ENCODE results near the gene SLC41A2.

DNA sequence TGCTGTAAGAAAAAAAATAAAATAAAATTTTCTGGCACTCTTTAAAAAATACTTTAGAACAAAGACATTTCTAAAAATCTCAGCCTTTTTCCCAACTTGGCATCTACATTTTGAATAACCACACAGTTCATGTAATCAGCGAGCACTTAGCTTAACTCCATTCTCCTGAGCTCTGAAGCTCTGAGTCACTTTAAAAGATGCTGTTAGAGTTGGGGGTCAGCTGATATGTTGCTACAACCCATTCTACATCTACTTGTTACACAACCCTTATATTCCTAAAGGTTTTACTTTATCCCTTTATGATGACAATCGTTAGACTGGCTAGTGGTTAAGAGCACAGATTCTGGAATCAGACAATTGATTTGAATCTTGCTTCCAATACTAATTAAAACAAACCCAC, 48.3 kb downstream of the SLC41A2 start:
- TF ChIP-seq, protein P1, sequence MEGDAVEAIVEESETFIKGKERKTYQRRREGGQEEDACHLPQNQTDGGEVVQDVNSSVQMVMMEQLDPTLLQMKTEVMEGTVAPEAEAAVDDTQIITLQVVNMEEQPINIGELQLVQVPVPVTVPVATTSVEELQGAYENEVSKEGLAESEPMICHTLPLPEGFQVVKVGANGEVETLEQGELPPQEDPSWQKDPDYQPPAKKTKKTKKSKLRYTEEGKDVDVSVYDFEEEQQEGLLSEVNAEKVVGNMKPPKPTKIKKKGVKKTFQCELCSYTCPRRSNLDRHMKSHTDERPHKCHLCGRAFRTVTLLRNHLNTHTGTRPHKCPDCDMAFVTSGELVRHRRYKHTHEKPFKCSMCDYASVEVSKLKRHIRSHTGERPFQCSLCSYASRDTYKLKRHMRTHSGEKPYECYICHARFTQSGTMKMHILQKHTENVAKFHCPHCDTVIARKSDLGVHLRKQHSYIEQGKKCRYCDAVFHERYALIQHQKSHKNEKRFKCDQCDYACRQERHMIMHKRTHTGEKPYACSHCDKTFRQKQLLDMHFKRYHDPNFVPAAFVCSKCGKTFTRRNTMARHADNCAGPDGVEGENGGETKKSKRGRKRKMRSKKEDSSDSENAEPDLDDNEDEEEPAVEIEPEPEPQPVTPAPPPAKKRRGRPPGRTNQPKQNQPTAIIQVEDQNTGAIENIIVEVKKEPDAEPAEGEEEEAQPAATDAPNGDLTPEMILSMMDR (IDR thresholded peaks at IDR 0.05; ENCODE audit: low read depth, low read length, missing input control), result no peak
- TF ChIP-seq FOXA1 (IDR thresholded peaks at IDR 0.05) (no peak), YY1 (IDR thresholded peaks at IDR 0.05) (no peak), TAF1 (conservative IDR thresholded peaks at IDR 0.05) (no peak), JUND (IDR thresholded peaks at IDR 0.05) (no peak), RAD21 (IDR thresholded peaks at IDR 0.05) (no peak), EGR1 (IDR thresholded peaks at IDR 0.05; ENCODE audit: low read depth in 2 of 2) (no peak), GABPA (IDR thresholded peaks at IDR 0.05 in 1 of 2, conservative IDR thresholded peaks at IDR 0.05 in 1 of 2) (no peak), NR2F2 (IDR thresholded peaks at IDR 0.05) (no peak), RXRA (IDR thresholded peaks at IDR 0.05) (no peak)
- TF ChIP-seq, protein P2, sequence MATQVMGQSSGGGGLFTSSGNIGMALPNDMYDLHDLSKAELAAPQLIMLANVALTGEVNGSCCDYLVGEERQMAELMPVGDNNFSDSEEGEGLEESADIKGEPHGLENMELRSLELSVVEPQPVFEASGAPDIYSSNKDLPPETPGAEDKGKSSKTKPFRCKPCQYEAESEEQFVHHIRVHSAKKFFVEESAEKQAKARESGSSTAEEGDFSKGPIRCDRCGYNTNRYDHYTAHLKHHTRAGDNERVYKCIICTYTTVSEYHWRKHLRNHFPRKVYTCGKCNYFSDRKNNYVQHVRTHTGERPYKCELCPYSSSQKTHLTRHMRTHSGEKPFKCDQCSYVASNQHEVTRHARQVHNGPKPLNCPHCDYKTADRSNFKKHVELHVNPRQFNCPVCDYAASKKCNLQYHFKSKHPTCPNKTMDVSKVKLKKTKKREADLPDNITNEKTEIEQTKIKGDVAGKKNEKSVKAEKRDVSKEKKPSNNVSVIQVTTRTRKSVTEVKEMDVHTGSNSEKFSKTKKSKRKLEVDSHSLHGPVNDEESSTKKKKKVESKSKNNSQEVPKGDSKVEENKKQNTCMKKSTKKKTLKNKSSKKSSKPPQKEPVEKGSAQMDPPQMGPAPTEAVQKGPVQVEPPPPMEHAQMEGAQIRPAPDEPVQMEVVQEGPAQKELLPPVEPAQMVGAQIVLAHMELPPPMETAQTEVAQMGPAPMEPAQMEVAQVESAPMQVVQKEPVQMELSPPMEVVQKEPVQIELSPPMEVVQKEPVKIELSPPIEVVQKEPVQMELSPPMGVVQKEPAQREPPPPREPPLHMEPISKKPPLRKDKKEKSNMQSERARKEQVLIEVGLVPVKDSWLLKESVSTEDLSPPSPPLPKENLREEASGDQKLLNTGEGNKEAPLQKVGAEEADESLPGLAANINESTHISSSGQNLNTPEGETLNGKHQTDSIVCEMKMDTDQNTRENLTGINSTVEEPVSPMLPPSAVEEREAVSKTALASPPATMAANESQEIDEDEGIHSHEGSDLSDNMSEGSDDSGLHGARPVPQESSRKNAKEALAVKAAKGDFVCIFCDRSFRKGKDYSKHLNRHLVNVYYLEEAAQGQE (IDR thresholded peaks at IDR 0.05), result no peak
- TF ChIP-seq, protein P3, sequence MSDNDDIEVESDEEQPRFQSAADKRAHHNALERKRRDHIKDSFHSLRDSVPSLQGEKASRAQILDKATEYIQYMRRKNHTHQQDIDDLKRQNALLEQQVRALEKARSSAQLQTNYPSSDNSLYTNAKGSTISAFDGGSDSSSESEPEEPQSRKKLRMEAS (IDR thresholded peaks at IDR 0.05), result no peak
- TF ChIP-seq, protein P4, sequence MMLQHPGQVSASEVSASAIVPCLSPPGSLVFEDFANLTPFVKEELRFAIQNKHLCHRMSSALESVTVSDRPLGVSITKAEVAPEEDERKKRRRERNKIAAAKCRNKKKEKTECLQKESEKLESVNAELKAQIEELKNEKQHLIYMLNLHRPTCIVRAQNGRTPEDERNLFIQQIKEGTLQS (IDR thresholded peaks at IDR 0.05), result no peak
- TF ChIP-seq, protein P5, sequence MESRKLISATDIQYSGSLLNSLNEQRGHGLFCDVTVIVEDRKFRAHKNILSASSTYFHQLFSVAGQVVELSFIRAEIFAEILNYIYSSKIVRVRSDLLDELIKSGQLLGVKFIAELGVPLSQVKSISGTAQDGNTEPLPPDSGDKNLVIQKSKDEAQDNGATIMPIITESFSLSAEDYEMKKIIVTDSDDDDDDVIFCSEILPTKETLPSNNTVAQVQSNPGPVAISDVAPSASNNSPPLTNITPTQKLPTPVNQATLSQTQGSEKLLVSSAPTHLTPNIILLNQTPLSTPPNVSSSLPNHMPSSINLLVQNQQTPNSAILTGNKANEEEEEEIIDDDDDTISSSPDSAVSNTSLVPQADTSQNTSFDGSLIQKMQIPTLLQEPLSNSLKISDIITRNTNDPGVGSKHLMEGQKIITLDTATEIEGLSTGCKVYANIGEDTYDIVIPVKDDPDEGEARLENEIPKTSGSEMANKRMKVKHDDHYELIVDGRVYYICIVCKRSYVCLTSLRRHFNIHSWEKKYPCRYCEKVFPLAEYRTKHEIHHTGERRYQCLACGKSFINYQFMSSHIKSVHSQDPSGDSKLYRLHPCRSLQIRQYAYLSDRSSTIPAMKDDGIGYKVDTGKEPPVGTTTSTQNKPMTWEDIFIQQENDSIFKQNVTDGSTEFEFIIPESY (IDR thresholded peaks at IDR 0.05), result no peak
